Trophoblast cell (in vitro differentiated cells and primary cell): ENCODE data around the gene ALPK3.

Experiments used
- DNase-seq, 2 donors: peaks; one replicate each; pipeline ENCODE4 v3.0.0-alpha.2; 2016
- H2AFZ ChIP-seq: 2 replicates; pipeline ENCODE4 v1.6.1; 2013; ENCODE audit warnings: low read length, moderate library complexity, mild to moderate bottlenecking; ENCODE audit not compliant: insufficient read depth, poor library complexity
- H2AK5ac ChIP-seq: 2 replicates; pipeline ENCODE4 v1.6.1; 2013; ENCODE audit warnings: mild to moderate bottlenecking, low read length
- H2BK120ac ChIP-seq: 2 replicates; pipeline ENCODE4 v1.6.1; 2013; ENCODE audit warnings: low read length, mild to moderate bottlenecking, moderate library complexity; ENCODE audit not compliant: insufficient read depth, poor library complexity
- H2BK12ac ChIP-seq: 2 replicates; pipeline ENCODE4 v1.6.1; 2013; ENCODE audit warnings: mild to moderate bottlenecking, low read length, moderate library complexity
- H2BK5ac ChIP-seq: 2 replicates; pipeline ENCODE4 v1.6.1; 2013; ENCODE audit warnings: low read length, low read depth, moderate library complexity, mild to moderate bottlenecking; ENCODE audit not compliant: poor library complexity
- H3K14ac ChIP-seq: 2 replicates; pipeline ENCODE4 v1.6.1; 2013; ENCODE audit warnings: mild to moderate bottlenecking, low read length
- H3K18ac ChIP-seq: 2 replicates; pipeline ENCODE4 v1.6.1; 2013; ENCODE audit warnings: mild to moderate bottlenecking, low read length
- H3K23ac ChIP-seq: 2 replicates; pipeline ENCODE4 v1.6.1; 2013; ENCODE audit warnings: low read length
- H3K27ac ChIP-seq: 2 replicates; pipeline ENCODE4 v1.5.1; 2013; ENCODE audit warnings: low read depth, mild to moderate bottlenecking, inconsistent platforms, low read length, moderate library complexity
- H3K27me3 ChIP-seq: 2 replicates; pipeline ENCODE4 v1.6.1; 2013; ENCODE audit warnings: inconsistent platforms, mild to moderate bottlenecking, low read length, moderate library complexity; ENCODE audit not compliant: insufficient read depth
- H3K36me3 ChIP-seq, 2 experiments: 1 replicate in 1 of 2; 2 replicates in 1 of 2; pipeline ENCODE4 v1.6.1; 2013; ENCODE audit warnings: low read length in 2 of 2, mild to moderate bottlenecking in 2 of 2, moderate library complexity in 1 of 2; ENCODE audit not compliant: insufficient read depth in 2 of 2, control insufficient read depth in 1 of 2
- H3K4ac ChIP-seq: 2 replicates; pipeline ENCODE4 v1.6.1; 2013; ENCODE audit warnings: low read depth, mild to moderate bottlenecking, low read length, moderate library complexity
- H3K4me1 ChIP-seq, 2 experiments: 1 replicate in 1 of 2; 2 replicates in 1 of 2; pipeline ENCODE4 v1.6.1; 2013; ENCODE audit warnings: low read length in 2 of 2, mild to moderate bottlenecking in 2 of 2, moderate library complexity in 1 of 2; ENCODE audit not compliant: insufficient read depth in 2 of 2, control insufficient read depth in 1 of 2
- H3K4me2 ChIP-seq: 2 replicates; pipeline ENCODE4 v1.6.1; 2013; ENCODE audit warnings: inconsistent platforms, mild to moderate bottlenecking, low read length, moderate library complexity
- H3K4me3 ChIP-seq: 2 replicates; pipeline ENCODE4 v1.5.1; 2013; ENCODE audit warnings: mild to moderate bottlenecking, low read depth, low read length, inconsistent platforms
- H3K79me1 ChIP-seq: one replicate; pipeline ENCODE4 v1.6.1; 2013; ENCODE audit warnings: low read length
- H3K79me2 ChIP-seq: 2 replicates; pipeline ENCODE4 v1.6.1; 2013; ENCODE audit warnings: low read length, mild to moderate bottlenecking; ENCODE audit not compliant: control insufficient read depth, insufficient read depth, poor library complexity
- H3K9ac ChIP-seq: 2 replicates; pipeline ENCODE4 v1.6.1; 2013; ENCODE audit warnings: mild to moderate bottlenecking, low read length
- H3K9me3 ChIP-seq: 2 replicates; pipeline ENCODE4 v1.6.1; 2013; ENCODE audit warnings: low read depth, mild to moderate bottlenecking, control low read depth, inconsistent platforms, low read length; ENCODE audit not compliant: insufficient read depth
- H4K12ac ChIP-seq: 2 replicates; pipeline ENCODE4 v1.6.1; 2013; ENCODE audit warnings: low read depth, mild to moderate bottlenecking, low read length, moderate library complexity
- H4K8ac ChIP-seq: 2 replicates; pipeline ENCODE4 v1.6.1; 2013; ENCODE audit warnings: low read depth, mild to moderate bottlenecking, low read length, moderate library complexity
- H4K91ac ChIP-seq: one replicate; pipeline ENCODE4 v1.6.1; 2013; ENCODE audit warnings: low read depth, mild to moderate bottlenecking, low read length, moderate library complexity
- WGBS: extraction: QIAGEN DNeasy Blood & Tissue Kit; methylation state at CpG from one replicate; pipeline ENCODE4 v1.1.7; 2013; ENCODE audit warnings: missing lambda C conversion rate; ENCODE audit not compliant: insufficient read length, insufficient coverage; ENCODE audit errors: extremely low coverage; 5-methylcytosine and 5-hydroxymethylcytosine counted together

Gene ALPK3

GRCh38 chr15:84868037-84868880 lies 51.1 kb downstream of the ALPK3 start:
- Histone ChIP-seq H3K14ac (no peak overlapping the region), H4K12ac (no peak overlapping the region), H2BK5ac (no peak overlapping the region), H2BK120ac (no peak overlapping the region), H2AFZ (no peak overlapping the region), H3K9me3 (no peaks in the 10 kb centered on the region), H3K4me2 (no peak overlapping the region), H2AK5ac (no peak overlapping the region), H2BK12ac (no peak overlapping the region), H3K79me2 (no peaks in the 10 kb centered on the region), H3K9ac (no peak overlapping the region), H3K36me3 (peaks cover 33 to 42% of the 10 kb centered on the region in 2 experiments), H3K4me3 (no peak overlapping the region), H3K4me1 (peaks cover 0 to 12% of the 10 kb centered on the region in 2 experiments), H3K18ac (no peak overlapping the region), H4K91ac (no peak overlapping the region), H3K79me1 (no peaks in the 10 kb centered on the region), H4K8ac (no peak overlapping the region), H3K27me3 (no peaks in the 10 kb centered on the region), H3K23ac (no peak overlapping the region), H3K4ac (no peak overlapping the region), H3K27ac (no peak overlapping the region)
- WGBS = no CpG with 5 or more reads among the region's 12 CpGs
- DNase-seq = peak in 1 of 2 donors; percentile 14

DNA sequence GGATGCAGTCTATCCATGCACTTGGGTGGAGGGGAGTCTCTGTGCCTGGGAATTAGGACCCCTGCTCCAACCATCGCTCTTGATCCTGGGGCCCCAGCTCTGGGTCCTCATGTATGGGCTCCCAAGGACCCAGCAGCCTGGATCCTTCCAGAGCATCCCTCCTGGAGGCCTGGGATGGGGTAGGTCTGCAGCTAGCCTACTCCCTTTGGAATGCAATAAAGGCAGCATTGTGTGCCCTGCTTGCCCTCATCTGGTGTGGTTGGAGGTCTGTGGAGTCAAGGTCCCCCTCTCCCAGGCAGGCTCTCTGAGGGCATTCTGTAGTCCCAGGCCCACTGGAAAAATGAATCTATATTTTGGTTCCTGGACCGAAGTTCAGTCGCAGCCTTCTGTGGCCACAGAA lies 52.4 kb downstream of the ALPK3 start:
- H4K91ac ChIP-seq = no peak overlapping the region
- no peak overlapping the region for H3K4me3 ChIP-seq
- no peaks in the 10 kb centered on the region for H3K9me3 ChIP-seq
- no peak overlapping the region for H2AK5ac ChIP-seq
- H3K18ac ChIP-seq = no peak overlapping the region
- no peaks in the 10 kb centered on the region for H3K79me2 ChIP-seq
- H3K27me3 ChIP-seq = no peaks in the 10 kb centered on the region
- no peak overlapping the region for H2BK120ac ChIP-seq
- H2BK5ac ChIP-seq = no peak overlapping the region
- H3K4me2 ChIP-seq = no peak overlapping the region
- no peak overlapping the region for H3K14ac ChIP-seq
- H3K27ac ChIP-seq = no peak overlapping the region
- H3K79me1 ChIP-seq = no peaks in the 10 kb centered on the region
- H3K4ac ChIP-seq = no peak overlapping the region
- H4K12ac ChIP-seq = no peak overlapping the region
- H2AFZ ChIP-seq = no peak overlapping the region
- no peak overlapping the region for H4K8ac ChIP-seq
- no CpG with 5 or more reads among the region's 3 CpGs for WGBS
- DNase-seq = no peak
- H3K36me3 ChIP-seq = peaks cover 27 to 34% of the 10 kb centered on the region in 2 experiments
- H2BK12ac ChIP-seq = no peak overlapping the region
- no peak overlapping the region for H3K23ac ChIP-seq
- peaks cover 0 to 5% of the 10 kb centered on the region in 2 experiments for H3K4me1 ChIP-seq
- no peak overlapping the region for H3K9ac ChIP-seq

GRCh38 chr15:84871428-84871985 lies 54.4 kb downstream of the ALPK3 start:
- H3K79me1 ChIP-seq = no peaks in the 10 kb centered on the region
- H3K9ac ChIP-seq = no peak overlapping the region
- no peak overlapping the region for H2BK12ac ChIP-seq
- H3K4me2 ChIP-seq = no peak overlapping the region
- H2AK5ac ChIP-seq = no peak overlapping the region
- H3K36me3 ChIP-seq = peaks cover 27 to 28% of the 10 kb centered on the region in 2 experiments
- H3K9me3 ChIP-seq = no peaks in the 10 kb centered on the region
- H2AFZ ChIP-seq = no peak overlapping the region
- H3K18ac ChIP-seq = no peak overlapping the region
- H4K8ac ChIP-seq = no peak overlapping the region
- H3K4ac ChIP-seq = no peak overlapping the region
- H4K91ac ChIP-seq = no peak overlapping the region
- WGBS = no CpG with 5 or more reads among the region's 9 CpGs
- DNase-seq = no peak
- H3K14ac ChIP-seq = no peak overlapping the region
- H4K12ac ChIP-seq = no peak overlapping the region
- H3K23ac ChIP-seq = no peak overlapping the region
- no peak overlapping the region for H3K27ac ChIP-seq
- H3K79me2 ChIP-seq = no peaks in the 10 kb centered on the region
- peaks cover 0 to 5% of the 10 kb centered on the region in 2 experiments for H3K4me1 ChIP-seq
- H3K4me3 ChIP-seq = no peak overlapping the region
- H2BK120ac ChIP-seq = no peak overlapping the region
- no peaks in the 10 kb centered on the region for H3K27me3 ChIP-seq
- no peak overlapping the region for H2BK5ac ChIP-seq

DNA sequence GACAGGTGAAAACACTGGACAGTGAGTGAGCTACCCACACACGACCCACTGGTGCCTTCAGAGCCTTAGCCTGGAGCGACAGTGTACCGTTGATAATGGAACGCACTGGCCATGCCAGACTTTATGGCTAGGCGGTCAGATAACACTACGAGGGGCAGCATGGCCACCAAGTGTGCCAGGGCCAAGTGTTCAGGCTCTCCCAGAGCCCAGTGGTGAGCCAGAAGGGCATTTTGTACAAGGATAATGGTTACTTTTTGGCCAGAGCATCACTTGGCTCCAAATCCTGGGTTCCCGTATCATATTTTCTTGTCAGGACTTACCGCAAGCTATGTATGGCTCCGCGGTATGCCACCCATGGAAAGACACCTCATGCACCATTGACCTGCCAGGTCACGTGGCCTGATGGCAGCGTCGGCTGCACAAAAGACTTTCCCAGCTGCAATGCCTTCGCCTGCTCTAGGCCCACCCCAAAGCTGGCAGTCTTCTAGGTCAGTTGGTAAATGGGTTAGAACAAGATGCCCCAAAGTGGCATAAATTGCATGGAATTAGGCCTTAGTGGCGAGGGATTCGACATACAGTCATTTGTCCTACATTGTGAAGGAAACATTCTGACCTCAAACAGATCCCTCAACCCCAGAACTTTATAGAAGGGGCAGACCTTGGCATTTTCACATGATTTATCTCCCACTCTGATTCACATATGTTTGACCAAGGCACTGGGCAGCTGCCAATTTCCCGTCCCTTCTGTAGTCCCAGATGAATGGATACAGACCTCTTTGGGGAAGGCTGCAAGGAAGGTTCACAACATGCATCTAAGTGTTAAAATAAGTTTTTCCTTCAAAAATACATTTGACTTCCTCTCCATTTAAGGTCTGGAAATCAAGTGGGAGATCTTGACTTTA lies 55.1 kb downstream of the ALPK3 start:
- no peak overlapping the region for H3K18ac ChIP-seq
- no peaks in the 10 kb centered on the region for H3K9me3 ChIP-seq
- WGBS = no CpG with 5 or more reads among the region's 17 CpGs
- peaks cover 0 to 5% of the 10 kb centered on the region in 2 experiments for H3K4me1 ChIP-seq
- H4K8ac ChIP-seq = no peak overlapping the region
- no peaks in the 10 kb centered on the region for H3K79me2 ChIP-seq
- H3K27ac ChIP-seq = no peak overlapping the region
- H3K4ac ChIP-seq = no peak overlapping the region
- H2AK5ac ChIP-seq = no peak overlapping the region
- no peak overlapping the region for H4K12ac ChIP-seq
- no peak overlapping the region for H3K4me2 ChIP-seq
- no peak overlapping the region for H2BK12ac ChIP-seq
- H4K91ac ChIP-seq = no peak overlapping the region
- DNase-seq = no peak
- H3K4me3 ChIP-seq = no peak overlapping the region
- no peak overlapping the region for H2AFZ ChIP-seq
- no peak overlapping the region for H2BK120ac ChIP-seq
- H3K23ac ChIP-seq = no peak overlapping the region
- no peaks in the 10 kb centered on the region for H3K79me1 ChIP-seq
- H3K14ac ChIP-seq = no peak overlapping the region
- peaks cover 24 to 26% of the 10 kb centered on the region in 2 experiments for H3K36me3 ChIP-seq
- no peaks in the 10 kb centered on the region for H3K27me3 ChIP-seq
- no peak overlapping the region for H2BK5ac ChIP-seq
- H3K9ac ChIP-seq = no peak overlapping the region
